Measurements from ENCODE around the gene CELF2.

CELF2 gene

GRCh38 chr10:11205030-11205772 lies 187.5 kb downstream of the CELF2 start:
- Histone ChIP-seq H3K36me3 (ENCODE audit: control insufficient read depth in 2 of 2, insufficient read depth in 1 of 2, low read length in 2 of 2) (no peaks in the 10 kb centered on the region), H3K4me1 (ENCODE audit: control insufficient read depth, insufficient read depth, low read length) (no peaks in the 10 kb centered on the region), H3K9me3 (ENCODE audit: control insufficient read depth, insufficient read depth, low read depth, low read length) (no peaks in the 10 kb centered on the region), H3K27ac (ENCODE audit: extremely low read depth, low read depth, low read length) (no peak overlapping the region), H3K4me3 (ENCODE audit: low read depth, low read length) (no peak overlapping the region)
- POLR2A ChIA-PET: no interaction called here
- CTCF ChIA-PET: interaction anchor here (0.5 kb wide), 1 partner anchor 7 kb away, joined by 4 read pairs; no protein-coding TSS in a partner anchor
- TF ChIP-seq ZFHX2 (tag by site-specific recombination; conservative IDR thresholded peaks at IDR 0.05) (no peak), ZNF660 (tag by site-specific recombination; IDR thresholded peaks at IDR 0.05) (0 out of 2 replicates have a peak, but pooled peaks have one; percentile 43), ZNF19 (tag by site-specific recombination; IDR thresholded peaks at IDR 0.05; ENCODE audit: low read depth) (no peak), ZNF24 (tag by site-specific recombination; IDR thresholded peaks at IDR 0.05) (0 out of 2 replicates have a peak, but pooled peaks have one; percentile 38), ZNF600 (tag by site-specific recombination; IDR thresholded peaks at IDR 0.05) (0 out of 2 replicates have a peak, but pooled peaks have one; percentile 33), SP7 (tag by site-specific recombination; IDR thresholded peaks at IDR 0.05) (peak; percentile 88), ZNF366 (tag by site-specific recombination; conservative IDR thresholded peaks at IDR 0.05) (peak; percentile 28; the same call in 1 of the 2 replicates), ZNF629 (tag by site-specific recombination; IDR thresholded peaks at IDR 0.05) (peak; percentile 79), ZNF433 (tag by site-specific recombination; IDR thresholded peaks at IDR 0.05; ENCODE audit: low read depth) (no peak), MYNN (tag by site-specific recombination; IDR thresholded peaks at IDR 0.05; ENCODE audit: borderline replicate concordance) (no peak), ZNF426 (tag by site-specific recombination; IDR thresholded peaks at IDR 0.05) (no peak), INSM2 (tag by site-specific recombination; IDR thresholded peaks at IDR 0.05) (peak; percentile 43; the same call in 1 of the 2 replicates), ZNF785 (tag by site-specific recombination; IDR thresholded peaks at IDR 0.05) (no peak), ZBTB17 (tag by site-specific recombination; IDR thresholded peaks at IDR 0.05) (peak; percentile 45; the same call in 1 of the 2 replicates), ATF2 (tag by site-specific recombination; IDR thresholded peaks at IDR 0.05; ENCODE audit: low read depth) (peak; percentile 76; the same call in 1 of the 2 replicates), ZNF140 (tag by site-specific recombination; IDR thresholded peaks at IDR 0.05) (no peak), ZEB2 (tag by site-specific recombination; IDR thresholded peaks at IDR 0.05) (peak; percentile 56; the same call in 1 of the 2 replicates)

GRCh38 chr10:11206676-11207559 lies 189.2 kb downstream of the CELF2 start:
- H3K9me3 ChIP-seq (ENCODE audit: control insufficient read depth, insufficient read depth, low read depth, low read length): no peaks in the 10 kb centered on the region
- CTCF ChIA-PET: interaction anchor here (0.6 kb wide), 2 partner anchors 81 to 1430 kb away, joined by 3 to 4 read pairs; no protein-coding TSS in a partner anchor
- H3K4me3 ChIP-seq (ENCODE audit: low read depth, low read length): no peak overlapping the region
- no peak overlapping the region for H3K27ac ChIP-seq (ENCODE audit: extremely low read depth, low read depth, low read length)
- POLR2A ChIA-PET: interaction anchor here (0.6 kb wide), 1 partner anchor 52 kb away, joined by 5 read pairs; no protein-coding TSS in a partner anchor
- H3K4me1 ChIP-seq (ENCODE audit: control insufficient read depth, insufficient read depth, low read length): no peaks in the 10 kb centered on the region
- H3K36me3 ChIP-seq (ENCODE audit: control insufficient read depth in 2 of 2, insufficient read depth in 1 of 2, low read length in 2 of 2): no peaks in the 10 kb centered on the region
- TF ChIP-seq KLF9 (tag by site-specific recombination; IDR thresholded peaks at IDR 0.05; ENCODE audit: low read depth) (no peak), BCL6B (tag by site-specific recombination; IDR thresholded peaks at IDR 0.05) (no peak), ZNF148 (tag by site-specific recombination; IDR thresholded peaks at IDR 0.05; ENCODE audit: borderline replicate concordance) (no peak), ZNF692 (tag by site-specific recombination; IDR thresholded peaks at IDR 0.05) (no peak), ZNF214 (tag by site-specific recombination; IDR thresholded peaks at IDR 0.05; ENCODE audit: borderline replicate concordance) (no peak), ZNF529 (tag by site-specific recombination; IDR thresholded peaks at IDR 0.05; ENCODE audit: insufficient replicate concordance) (no peak), ZNF169 (tag by site-specific recombination; IDR thresholded peaks at IDR 0.05) (no peak)
